T-helper 1 cell treated with Interleukin-12 subunit alpha and Interleukin-12 subunit beta and Interleukin-4 antibody, amounts not matched to agents 30 ng/mL and 1 ng/mL, for 36 hours (primary cell): Measurements from ENCODE around the gene NFATC2IP. TPM values are rescaled to one million over a fixed set of nuclear protein-coding genes. Genes with fewer than 3 reads are reported as not detected.
"Not testable (repeated sequence)": the region's sequence is repeated elsewhere in the genome, so short reads cannot be mapped to it uniquely, and the experiment has no call there.

Experiments used
- intact Hi-C: fragments of 100-400 bp; cut with micrococcal nuclease; formaldehyde crosslinking; loops from one replicate; pipeline ENCODE4 v1.15.1; 2024
- total RNA-seq: library from RNA; stranded (reverse); gene quantifications from 2 replicates; pipeline ENCODE4 v1.2.3, GENCODE V29; 2022

Gene NFATC2IP
- total RNA-seq, 1 donor from 2014 or later, result 130 TPM

GRCh38 chr16:28964072-28964471, 13.3 kb downstream of the NFATC2IP start:
- intact Hi-C loops, result no loop called here

- intact Hi-C loops, result no loop called here
These were observed 13.8 kb downstream of the NFATC2IP start for GRCh38 chr16:28964496-28964895.

GRCh38 chr16:28967156-28967555, 16.4 kb downstream of the NFATC2IP start:
- intact Hi-C loops, result no loop called here

GRCh38 chr16:28969696-28970095, 19.0 kb downstream of the NFATC2IP start:
- intact Hi-C loops, result not testable (repeated sequence)

- intact Hi-C loops, result loop anchor here (1.0 to 2.0 kb wide), 7 partner anchors 11 to 150 kb away; partner anchors contain the start of genes LAT, NFATC2IP and RABEP2
These were observed 23.3 kb downstream of the NFATC2IP start for GRCh38 chr16:28974007-28974436.

- intact Hi-C loops, result loop anchor here (1.0 to 2.0 kb wide), 7 partner anchors 11 to 150 kb away; partner anchors contain the start of genes LAT, NFATC2IP and RABEP2
These were observed 23.9 kb downstream of the NFATC2IP start, which contains the start of gene SPNS1 for GRCh38 chr16:28974437-28975157. Gene SPNS1 (plus strand): TSS chr16:28974778. CDS start chr16:28975152, 374 bp downstream.

GRCh38 chr16:28975158-28975599, 24.4 kb downstream of the NFATC2IP start:
- intact Hi-C loops, result loop anchor here (2.0 kb wide), 1 partner anchor 16 kb away; no protein-coding TSS in a partner anchor

- intact Hi-C loops, result no loop called here
These were observed 27.2 kb downstream of the NFATC2IP start for GRCh38 chr16:28977703-28978662.

GRCh38 chr16:28980330-28980729, 29.6 kb downstream of the NFATC2IP start:
- intact Hi-C loops, result loop anchor here (10.0 kb wide), 1 partner anchor 94 kb away; no protein-coding TSS in a partner anchor

- intact Hi-C loops, result loop anchor here (10.0 kb wide), 1 partner anchor 94 kb away; no protein-coding TSS in a partner anchor
These were observed 30.2 kb downstream of the NFATC2IP start for GRCh38 chr16:28980929-28981328.

- intact Hi-C loops, result loop anchor here (10.0 kb wide), 1 partner anchor 93 kb away; no protein-coding TSS in a partner anchor
These were observed 30.8 kb downstream of the NFATC2IP start for GRCh38 chr16:28981517-28981916.

GRCh38 chr16:28982418-28982817, 31.7 kb downstream of the NFATC2IP start:
- intact Hi-C loops, result loop anchor here (10.0 kb wide), 1 partner anchor 92 kb away; no protein-coding TSS in a partner anchor

GRCh38 chr16:28982949-28983348, 32.2 kb downstream of the NFATC2IP start:
- intact Hi-C loops, result loop anchor here (10.0 kb wide), 1 partner anchor 92 kb away; no protein-coding TSS in a partner anchor

- intact Hi-C loops, result loop anchor here (2.0 to 10.0 kb wide), 2 partner anchors 33 to 91 kb away; partner anchors contain the start of gene NFATC2IP
These were observed 32.9 kb downstream of the NFATC2IP start for GRCh38 chr16:28983644-28984043.

- intact Hi-C loops, result loop anchor here (2.0 to 10.0 kb wide), 2 partner anchors 33 to 91 kb away; partner anchors contain the start of gene NFATC2IP
These were observed 33.4 kb downstream of the NFATC2IP start for GRCh38 chr16:28984091-28984490.

GRCh38 chr16:28984619-28985135, 33.9 kb downstream of the NFATC2IP start, which contains the start of gene LAT:
Gene LAT (plus strand): TSS chr16:28985052. CDS start chr16:28985418, 366 bp downstream.
- intact Hi-C loops, result loop anchor here (1.0 to 10.0 kb wide), 4 partner anchors 10 to 1617 kb away; partner anchors contain the start of genes NFATC2IP and SPNS1

GRCh38 chr16:28985211-28986041, 34.7 kb downstream of the NFATC2IP start:
- intact Hi-C loops, result loop anchor here (1.0 to 10.0 kb wide), 4 partner anchors 11 to 1618 kb away; partner anchors contain the start of genes NFATC2IP and SPNS1

GRCh38 chr16:28986046-28986445, 35.3 kb downstream of the NFATC2IP start:
- intact Hi-C loops, result loop anchor here (5.0 to 10.0 kb wide), 2 partner anchors 89 to 1619 kb away; no protein-coding TSS in a partner anchor

GRCh38 chr16:28986492-28986891, 35.8 kb downstream of the NFATC2IP start:
- intact Hi-C loops, result loop anchor here (5.0 to 10.0 kb wide), 2 partner anchors 88 to 1619 kb away; no protein-coding TSS in a partner anchor
